A549 (cell line): Measurements from ENCODE around the gene DCBLD2. TPM values are rescaled to one million over a fixed set of nuclear protein-coding genes. Genes with fewer than 3 reads are reported as not detected.
A peak's percentile ranks its signal among the peaks of the same experiment; 100 is the strongest.
"Not testable (repeated sequence)": the region's sequence is repeated elsewhere in the genome, so short reads cannot be mapped to it uniquely, and the experiment has no call there.

Experiments
- ATAC-seq, 2 experiments: fragments of 200-7000 bp in 1 of 2; fragments of >200 bp in 1 of 2; cut with Nextera tagmentation in 1 of 2; cut with Tn5 transposase in 1 of 2; 3 replicates each; pipeline versions ENCODE4 v1.8.0 to v1.9.1; 2018 to 2020; ENCODE audit warnings: mild to moderate bottlenecking in 1 of 2, moderate library complexity in 1 of 2
- CTCF ChIA-PET: fragments of 300-600 bp; sonication (Branson Sonifier 250); formaldehyde crosslinking; extraction: SDS; loops from one replicate; lab custom pipeline; 2021; ENCODE audit warnings: antibody characterized with exemption, inconsistent platforms; lab: Yijun Ruan, JAX
- POLR2A ChIA-PET: fragments of 350-600 bp; formaldehyde crosslinking; extraction: SDS; loops from one replicate; lab custom pipeline; 2021; ENCODE audit warnings: antibody characterized with exemption, inconsistent platforms; lab: Yijun Ruan, JAX
- DNase-seq, 2 experiments: peaks; one replicate each; pipeline versions ENCODE4 v3.0.0 to v3.0.0-alpha.2; 2011 to 2016; ENCODE audit warnings: low read depth in 1 of 2, low spot score in 1 of 2
- FAIRE-seq: peaks from 2 replicates; lab custom pipeline; 2011; peaks lifted over from hg19 to GRCh38; lab: Jason Lieb, UNC
- H3K27ac ChIP-seq, 2 experiments: fragments of >200 bp; sonication (Bioruptor Twin); formaldehyde crosslinking; 3 replicates each; pipeline ENCODE4 v1.5.1; 2016 to 2017
- H3K4me1 ChIP-seq: fragments of >200 bp; sonication (Bioruptor Twin); formaldehyde crosslinking; 3 replicates; pipeline ENCODE4 v1.6.1; 2016
- H3K4me2 ChIP-seq: fragments of >200 bp; sonication (Bioruptor Twin); formaldehyde crosslinking; 3 replicates; pipeline ENCODE4 v1.6.1; 2016
- H3K4me3 ChIP-seq: fragments of >200 bp; sonication (Bioruptor Twin); formaldehyde crosslinking; 3 replicates; pipeline ENCODE4 v1.5.1; 2016
- H3K9me3 ChIP-seq: fragments of >200 bp; sonication (Bioruptor Twin); formaldehyde crosslinking; 3 replicates; pipeline ENCODE4 v1.6.1; 2016
- CHD4 ChIP-seq: fragments of 200-600 bp; sonication (generic); IDR thresholded peaks from 2 replicates; pipeline ENCODE4 v1.6.1; 2016; ENCODE audit warnings: antibody characterized with exemption, mild to moderate bottlenecking, borderline replicate concordance
- ELK1 ChIP-seq: fragments of 150-350 bp; IDR thresholded peaks from 2 replicates; pipeline ENCODE4 v1.6.1; 2014; ENCODE audit warnings: low read depth, mild to moderate bottlenecking, low read length
- FOSB ChIP-seq: fragments of 250-450 bp; sonication (Bioruptor Pico); IDR thresholded peaks from 2 replicates; pipeline ENCODE4 v1.5.0; 2020; ENCODE audit warnings: mild to moderate bottlenecking, moderate library complexity
- JUN ChIP-seq, 2 experiments: fragments of >200 bp; sonication (Bioruptor Twin); formaldehyde crosslinking; IDR thresholded peaks; 2 replicates in 1 of 2; 3 replicates in 1 of 2; pipeline ENCODE4 v1.6.1; 2016 to 2017
- KDM1A ChIP-seq: fragments of 200-600 bp; sonication (generic); IDR thresholded peaks from 2 replicates; pipeline ENCODE4 v1.6.1; 2016; ENCODE audit warnings: low read depth, mild to moderate bottlenecking
- RARB ChIP-seq: fragments of 250-450 bp; sonication (Bioruptor Pico); IDR thresholded peaks from 2 replicates; pipeline ENCODE4 v1.8.0; 2021; ENCODE audit warnings: mild to moderate bottlenecking, moderate library complexity
- REST ChIP-seq: fragments of 200-600 bp; sonication (generic); IDR thresholded peaks from 2 replicates; pipeline ENCODE4 v1.6.1; 2016; ENCODE audit warnings: antibody characterized with exemption, mild to moderate bottlenecking, moderate library complexity
- ZNF302 ChIP-seq: fragments of 250-450 bp; sonication (Bioruptor Pico); IDR thresholded peaks from 2 replicates; pipeline ENCODE4 v1.9.0; 2021; ENCODE audit warnings: inconsistent platforms, mild to moderate bottlenecking, moderate library complexity
- WGBS: methylation state at CpG from one replicate; pipeline ENCODE4 v1.1.6; 2017; ENCODE audit errors: missing lambda C conversion rate; 5-methylcytosine and 5-hydroxymethylcytosine counted together
- polyA plus RNA-seq, 4 experiments: library from polyadenylated mRNA; depleted of rRNA in 3 of 4; stranded (reverse); fragments of >200 nt; fragmentation: RNase III in 1 of 4; extraction: RNeasy Plus Mini Kit Qiagen cat#74134 plus additional on column Dnase treatment in 1 of 4; gene quantifications; 2 replicates in 3 of 4; 3 replicates in 1 of 4; pipeline ENCODE4 v1.2.3, GENCODE V29; 2011 to 2017

The DCBLD2 gene
- polyA plus RNA-seq, 2 of the 4 experiments (the other 2 are of a cell fraction): 266 to 623 TPM

GRCh38 chr3:98839846-98840245, 61.6 kb downstream of the DCBLD2 start (continued):
- no peak for TF ChIP-seq REST

- DNase-seq, H3K4me3 ChIP-seq, FAIRE-seq, H3K4me2 ChIP-seq, H3K27ac ChIP-seq: not testable (repeated sequence)
- 0 out of 3 replicates have a peak, but pooled peaks cover 12% of the 10 kb centered on the region for H3K9me3 ChIP-seq
- POLR2A ChIA-PET: interaction anchor here (1.0 kb wide), 1 partner anchor 70 kb away, joined by 3 read pairs; the partner anchor contains the start of gene DCBLD2
- peaks cover 21% of the 10 kb centered on the region for H3K4me1 ChIP-seq
- peak in 1 of 2 experiments; percentile 4; a peak in 1 of 6 replicates for ATAC-seq
- WGBS: 89% methylated on average over 5 of the region's 5 CpGs
- CTCF ChIA-PET: interaction anchor here (0.7 to 1.9 kb wide), 2 partner anchors 14 to 163 kb away, joined by 3 to 7 read pairs; no protein-coding TSS in a partner anchor
Observed at GRCh38 chr3:98831060-98831459, 70.4 kb downstream of the DCBLD2 start.

- Histone ChIP-seq H3K4me1 (peaks cover 36% of the 10 kb centered on the region), H3K4me3 (no peak overlapping the region), H3K9me3 (0 out of 3 replicates have a peak, but pooled peaks cover 12% of the 10 kb centered on the region), H3K4me2 (no peak overlapping the region), H3K27ac (no peak overlapping the region)
- POLR2A ChIA-PET: no interaction called here
- CTCF ChIA-PET: interaction anchor here (1.9 kb wide), 1 partner anchor 12 kb away, joined by 7 read pairs; no protein-coding TSS in a partner anchor
- ATAC-seq: peak; percentile 20 to 22; a peak in 3 of 6 replicates
- WGBS: 100% methylated on average over 1 of the region's 1 CpG
- TF ChIP-seq CHD4: no peak
- TF ChIP-seq JUN (IDR thresholded peaks at IDR 0.05): peak in 1 of 2 experiments; percentile 46; a peak in 2 of 5 replicates
- no peak for TF ChIP-seq ELK1
- TF ChIP-seq RARB (CRISPR knock-in tag): no peak
- no peak for TF ChIP-seq ZNF302 (CRISPR knock-in tag)
- TF ChIP-seq FOSB (CRISPR knock-in tag): no peak
- 0 out of 2 replicates have a peak, but pooled peaks have one; percentile 40 for TF ChIP-seq KDM1A
- no peak for TF ChIP-seq REST
- no peak for DNase-seq
- FAIRE-seq: peak; percentile 49
Observed at GRCh38 chr3:98829246-98829832, 72.2 kb downstream of the DCBLD2 start.
